Esophagus squamous epithelium (tissue), 4 donors: Measurements from ENCODE around the gene SELENOM.

Experiments used
- POLR2A ChIP-seq, 4 donors: fragments of 450-650 bp; IDR thresholded peaks; one replicate each; pipeline ENCODE4 v1.6.1; 2017; ENCODE audit warnings: antibody characterized with exemption in 4 of 4, mild to moderate bottlenecking in 4 of 4, moderate library complexity in 3 of 4
- TF ChIP-seq, protein P1 (sequence below), 6 experiments: fragments of 450-650 bp in 4 of 6; fragments of 200-600 bp in 2 of 6; sonication (generic) in 2 of 6; IDR thresholded peaks; one replicate each; pipeline ENCODE4 v1.5.1; 2016 to 2019; ENCODE audit warnings: antibody characterized with exemption in 6 of 6, mild to moderate bottlenecking in 4 of 6, moderate library complexity in 4 of 6

DNA sequence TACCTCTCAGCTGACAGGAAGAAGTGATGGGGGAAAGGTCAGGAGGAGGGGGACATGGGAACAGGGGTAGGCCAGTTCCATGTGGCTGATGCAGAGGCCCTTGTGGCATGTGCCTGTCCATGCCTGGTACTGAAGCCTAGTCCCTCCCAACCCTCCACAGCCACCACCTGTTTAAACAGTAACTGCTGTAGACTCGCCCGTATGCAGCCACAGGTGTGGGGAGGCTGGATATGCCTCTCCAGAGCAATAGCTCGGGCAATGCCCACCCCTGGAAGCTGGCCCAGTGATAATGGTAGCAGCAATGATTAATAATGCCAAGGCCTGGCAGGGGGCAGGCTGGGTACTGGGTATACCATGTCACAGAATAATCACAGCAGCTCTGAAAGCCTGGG, 24.0 kb downstream of the SELENOM start:
- TF ChIP-seq, protein P1, sequence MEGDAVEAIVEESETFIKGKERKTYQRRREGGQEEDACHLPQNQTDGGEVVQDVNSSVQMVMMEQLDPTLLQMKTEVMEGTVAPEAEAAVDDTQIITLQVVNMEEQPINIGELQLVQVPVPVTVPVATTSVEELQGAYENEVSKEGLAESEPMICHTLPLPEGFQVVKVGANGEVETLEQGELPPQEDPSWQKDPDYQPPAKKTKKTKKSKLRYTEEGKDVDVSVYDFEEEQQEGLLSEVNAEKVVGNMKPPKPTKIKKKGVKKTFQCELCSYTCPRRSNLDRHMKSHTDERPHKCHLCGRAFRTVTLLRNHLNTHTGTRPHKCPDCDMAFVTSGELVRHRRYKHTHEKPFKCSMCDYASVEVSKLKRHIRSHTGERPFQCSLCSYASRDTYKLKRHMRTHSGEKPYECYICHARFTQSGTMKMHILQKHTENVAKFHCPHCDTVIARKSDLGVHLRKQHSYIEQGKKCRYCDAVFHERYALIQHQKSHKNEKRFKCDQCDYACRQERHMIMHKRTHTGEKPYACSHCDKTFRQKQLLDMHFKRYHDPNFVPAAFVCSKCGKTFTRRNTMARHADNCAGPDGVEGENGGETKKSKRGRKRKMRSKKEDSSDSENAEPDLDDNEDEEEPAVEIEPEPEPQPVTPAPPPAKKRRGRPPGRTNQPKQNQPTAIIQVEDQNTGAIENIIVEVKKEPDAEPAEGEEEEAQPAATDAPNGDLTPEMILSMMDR (IDR thresholded peaks at IDR 0.05): no peak
- TF ChIP-seq POLR2A (IDR thresholded peaks at IDR 0.05): no peak
